LNCAP (cell line): ENCODE data around the gene FOXO1.

ENCODE experiments used
- CTCF ChIP-seq: fragments of 450-650 bp; IDR thresholded peaks from 2 replicates; pipeline ENCODE4 v1.5.1; 2017; ENCODE audit warnings: mild to moderate bottlenecking

FOXO1 gene

GRCh38 chr13:40589285-40590109 lies 76.9 kb downstream of the FOXO1 start:
- TF ChIP-seq CTCF: no peak

GRCh38 chr13:40588101-40588500 lies 78.3 kb downstream of the FOXO1 start:
- TF ChIP-seq CTCF: no peak

- TF ChIP-seq CTCF: no peak
Observed at GRCh38 chr13:40586886-40587565, 79.4 kb downstream of the FOXO1 start.

- TF ChIP-seq CTCF: no peak
Observed at GRCh38 chr13:40585911-40586471, 80.5 kb downstream of the FOXO1 start.

- TF ChIP-seq CTCF: no peak
Observed at GRCh38 chr13:40583738-40584137, 82.7 kb downstream of the FOXO1 start.

- TF ChIP-seq CTCF: no peak
Observed at GRCh38 chr13:40582531-40582930, 83.9 kb downstream of the FOXO1 start.

- TF ChIP-seq CTCF: no peak
Observed at GRCh38 chr13:40581277-40581579, 85.2 kb downstream of the FOXO1 start.
